ENCODE data around the gene TESPA1. TPM values are rescaled to one million over a fixed set of nuclear protein-coding genes. Genes with fewer than 3 reads are reported as not detected.

TESPA1 gene
- total RNA-seq, 1 donor from 2014 or later = 0.95 TPM

DNA sequence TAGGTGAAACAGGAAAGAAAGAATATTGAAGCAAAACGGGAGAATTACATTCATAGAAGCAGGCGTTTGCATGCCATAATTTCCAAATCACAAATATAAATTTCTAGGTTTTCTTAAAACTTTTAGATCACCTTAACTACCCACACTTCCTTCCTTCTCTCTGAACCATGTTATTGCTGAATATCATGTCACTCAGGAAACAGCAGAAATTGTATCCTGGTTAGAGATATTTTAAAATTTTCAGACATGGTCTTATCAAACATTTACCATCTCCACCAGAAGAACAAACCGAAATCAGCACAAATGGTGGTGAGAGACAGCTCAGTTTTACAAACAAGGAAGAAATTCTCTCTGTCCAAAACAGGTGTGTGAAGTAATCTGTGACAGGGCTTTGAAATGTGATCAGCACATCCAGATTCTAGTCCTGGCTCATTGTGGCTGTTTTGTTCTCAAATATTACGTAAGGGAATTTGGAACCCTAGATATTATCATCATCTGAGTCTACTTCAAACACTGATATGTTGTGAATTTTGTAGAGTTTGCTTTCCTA is 16.3 kb downstream of the TESPA1 start:
- Mint-ChIP-seq H3K36me3 (ENCODE audit: low read depth, unreplicated experiment) (no peaks in the 10 kb centered on the region), H3K27me3 (ENCODE audit: unreplicated experiment) (no peaks in the 10 kb centered on the region), H3K9me3 (ENCODE audit: unreplicated experiment) (no peaks in the 10 kb centered on the region), H3K4me1 (ENCODE audit: unreplicated experiment) (peaks cover 11% of the 10 kb centered on the region), H3K27ac (ENCODE audit: unreplicated experiment) (no peak overlapping the region), H3K4me3 (ENCODE audit: unreplicated experiment) (no peak overlapping the region)
- no peak for DNase-seq (ENCODE audit: low spot score)
- TF ChIP-seq, protein P1, sequence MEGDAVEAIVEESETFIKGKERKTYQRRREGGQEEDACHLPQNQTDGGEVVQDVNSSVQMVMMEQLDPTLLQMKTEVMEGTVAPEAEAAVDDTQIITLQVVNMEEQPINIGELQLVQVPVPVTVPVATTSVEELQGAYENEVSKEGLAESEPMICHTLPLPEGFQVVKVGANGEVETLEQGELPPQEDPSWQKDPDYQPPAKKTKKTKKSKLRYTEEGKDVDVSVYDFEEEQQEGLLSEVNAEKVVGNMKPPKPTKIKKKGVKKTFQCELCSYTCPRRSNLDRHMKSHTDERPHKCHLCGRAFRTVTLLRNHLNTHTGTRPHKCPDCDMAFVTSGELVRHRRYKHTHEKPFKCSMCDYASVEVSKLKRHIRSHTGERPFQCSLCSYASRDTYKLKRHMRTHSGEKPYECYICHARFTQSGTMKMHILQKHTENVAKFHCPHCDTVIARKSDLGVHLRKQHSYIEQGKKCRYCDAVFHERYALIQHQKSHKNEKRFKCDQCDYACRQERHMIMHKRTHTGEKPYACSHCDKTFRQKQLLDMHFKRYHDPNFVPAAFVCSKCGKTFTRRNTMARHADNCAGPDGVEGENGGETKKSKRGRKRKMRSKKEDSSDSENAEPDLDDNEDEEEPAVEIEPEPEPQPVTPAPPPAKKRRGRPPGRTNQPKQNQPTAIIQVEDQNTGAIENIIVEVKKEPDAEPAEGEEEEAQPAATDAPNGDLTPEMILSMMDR (IDR thresholded peaks at IDR 0.05; ENCODE audit: unreplicated experiment) = no peak

DNA sequence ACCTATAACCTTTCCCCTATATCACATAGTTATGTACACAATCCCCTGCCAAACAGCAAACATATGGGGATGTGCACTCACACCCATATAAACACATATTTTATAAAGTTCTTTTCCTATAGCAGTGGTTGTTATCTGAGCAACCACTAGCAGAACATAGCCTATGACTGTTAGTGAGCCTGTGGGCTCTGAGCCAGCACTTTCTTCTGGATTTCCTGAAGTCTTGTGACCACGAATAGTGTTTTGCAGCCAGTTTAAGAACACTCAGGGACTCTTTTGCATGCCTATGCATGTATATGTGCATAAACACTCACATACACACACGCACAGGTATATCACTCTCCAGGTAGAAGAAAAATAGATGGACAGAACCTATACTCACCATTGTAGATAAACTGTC is 17.1 kb downstream of the TESPA1 start:
- peaks cover 11% of the 10 kb centered on the region for H3K4me1 Mint-ChIP-seq (ENCODE audit: unreplicated experiment)
- TF ChIP-seq, protein P1 (IDR thresholded peaks at IDR 0.05; ENCODE audit: unreplicated experiment) = no peak
- H3K27ac Mint-ChIP-seq (ENCODE audit: unreplicated experiment) = no peak overlapping the region
- no peaks in the 10 kb centered on the region for H3K9me3 Mint-ChIP-seq (ENCODE audit: unreplicated experiment)
- no peaks in the 10 kb centered on the region for H3K27me3 Mint-ChIP-seq (ENCODE audit: unreplicated experiment)
- no peak overlapping the region for H3K4me3 Mint-ChIP-seq (ENCODE audit: unreplicated experiment)
- no peaks in the 10 kb centered on the region for H3K36me3 Mint-ChIP-seq (ENCODE audit: low read depth, unreplicated experiment)
- DNase-seq (ENCODE audit: low spot score) = no peak

DNA sequence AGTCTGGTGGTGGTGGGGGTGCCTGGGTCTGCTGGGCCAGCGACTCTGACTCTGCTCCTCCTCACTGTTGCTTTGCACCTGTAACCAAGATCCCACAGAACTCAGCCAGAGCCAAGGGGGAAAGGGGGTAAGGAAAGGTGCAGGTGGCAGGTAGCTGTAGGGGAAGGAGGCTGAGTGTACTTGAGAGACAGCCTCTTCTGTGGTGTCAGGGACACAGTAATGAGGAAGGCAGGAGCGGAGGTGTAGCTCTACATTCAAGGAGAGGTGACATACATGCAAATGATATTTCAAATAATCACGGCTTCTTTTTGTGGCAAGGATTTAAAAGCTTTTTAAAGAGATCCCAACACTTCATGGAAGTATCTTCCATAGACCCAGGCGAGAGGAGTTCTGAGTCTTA is 23.4 kb downstream of the TESPA1 start:
- Mint-ChIP-seq H3K4me1 (ENCODE audit: unreplicated experiment) (peaks cover 6% of the 10 kb centered on the region), H3K27ac (ENCODE audit: unreplicated experiment) (no peak overlapping the region), H3K4me3 (ENCODE audit: unreplicated experiment) (no peak overlapping the region), H3K36me3 (ENCODE audit: low read depth, unreplicated experiment) (no peaks in the 10 kb centered on the region), H3K9me3 (ENCODE audit: unreplicated experiment) (no peaks in the 10 kb centered on the region), H3K27me3 (ENCODE audit: unreplicated experiment) (no peaks in the 10 kb centered on the region)
- TF ChIP-seq, protein P1 (IDR thresholded peaks at IDR 0.05; ENCODE audit: unreplicated experiment) = no peak
- no peak for DNase-seq (ENCODE audit: low spot score)

DNA sequence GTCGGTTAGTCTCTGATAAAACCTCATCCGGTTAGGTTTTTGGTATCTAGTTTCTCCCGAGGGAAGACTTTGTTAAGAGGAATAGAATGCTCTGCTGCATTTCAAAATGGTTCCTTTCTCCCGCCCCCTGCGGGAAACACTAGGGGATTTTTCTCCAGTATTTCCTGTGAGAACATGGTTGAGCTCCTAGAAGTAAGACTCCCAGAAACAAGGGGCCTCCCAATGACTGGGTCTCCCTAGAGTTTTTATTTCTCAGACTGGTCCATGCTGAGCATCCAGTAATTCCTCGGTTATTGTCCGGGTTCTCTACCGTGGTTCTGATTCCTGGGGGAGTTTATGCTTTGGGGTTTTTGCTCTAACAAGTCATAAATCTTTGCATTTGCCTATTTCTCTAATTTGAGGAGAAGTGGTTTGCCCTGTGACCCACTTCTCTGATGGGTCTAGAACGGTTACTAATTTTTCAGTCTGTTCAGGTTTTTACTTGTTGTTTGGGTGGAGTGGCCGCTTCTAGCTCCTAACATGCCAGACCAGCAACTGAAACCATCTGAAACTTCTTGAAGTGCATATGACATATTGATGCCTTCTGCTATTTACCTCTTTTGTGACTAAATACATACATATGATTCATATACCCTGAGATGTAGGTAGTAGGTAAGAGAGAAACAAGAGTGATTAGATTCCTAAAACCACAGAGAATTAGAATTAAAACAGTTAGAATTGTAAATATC is 25.1 kb downstream of the TESPA1 start:
- peaks cover 6% of the 10 kb centered on the region for H3K4me1 Mint-ChIP-seq (ENCODE audit: unreplicated experiment)
- no peak for DNase-seq (ENCODE audit: low spot score)
- H3K4me3 Mint-ChIP-seq (ENCODE audit: unreplicated experiment) = no peak overlapping the region
- TF ChIP-seq, protein P1 (IDR thresholded peaks at IDR 0.05; ENCODE audit: unreplicated experiment) = no peak
- no peak overlapping the region for H3K27ac Mint-ChIP-seq (ENCODE audit: unreplicated experiment)
- H3K9me3 Mint-ChIP-seq (ENCODE audit: unreplicated experiment) = no peaks in the 10 kb centered on the region
- no peaks in the 10 kb centered on the region for H3K36me3 Mint-ChIP-seq (ENCODE audit: low read depth, unreplicated experiment)
- no peaks in the 10 kb centered on the region for H3K27me3 Mint-ChIP-seq (ENCODE audit: unreplicated experiment)

DNA sequence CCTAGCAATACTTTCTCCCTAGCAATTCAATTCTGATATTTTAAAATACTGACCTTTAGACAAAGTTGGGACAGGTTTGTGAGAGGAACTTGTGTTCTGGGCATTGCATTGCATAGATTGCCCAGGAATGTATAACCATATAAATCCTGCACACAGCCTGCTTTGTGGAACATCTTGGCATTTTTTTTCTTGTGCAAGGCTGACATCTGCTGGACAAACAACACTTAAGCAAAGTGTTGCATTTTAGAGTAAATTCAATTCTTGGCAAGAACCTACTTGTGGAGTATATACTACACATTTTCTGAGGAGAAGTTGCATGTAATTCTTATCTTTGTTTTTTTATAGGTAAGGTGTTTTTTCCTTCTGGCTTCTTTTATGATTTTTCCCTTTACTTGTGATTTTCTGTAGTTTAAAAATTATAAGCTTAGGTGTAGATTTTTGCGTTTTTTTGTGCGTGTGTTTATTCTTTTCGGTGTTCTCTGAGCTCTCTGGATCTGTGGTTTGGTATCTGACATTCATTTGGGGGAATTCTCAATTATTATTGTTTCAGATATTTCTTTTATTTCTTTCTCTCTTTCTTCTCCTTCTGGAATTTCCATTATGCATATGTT is 26.4 kb downstream of the TESPA1 start:
- no peak overlapping the region for H3K27ac Mint-ChIP-seq (ENCODE audit: unreplicated experiment)
- peaks cover 6% of the 10 kb centered on the region for H3K4me1 Mint-ChIP-seq (ENCODE audit: unreplicated experiment)
- H3K4me3 Mint-ChIP-seq (ENCODE audit: unreplicated experiment) = no peak overlapping the region
- TF ChIP-seq, protein P1 (IDR thresholded peaks at IDR 0.05; ENCODE audit: unreplicated experiment) = peak; percentile 74
- DNase-seq (ENCODE audit: low spot score) = peak; percentile 55
- no peaks in the 10 kb centered on the region for H3K36me3 Mint-ChIP-seq (ENCODE audit: low read depth, unreplicated experiment)
- no peaks in the 10 kb centered on the region for H3K27me3 Mint-ChIP-seq (ENCODE audit: unreplicated experiment)
- H3K9me3 Mint-ChIP-seq (ENCODE audit: unreplicated experiment) = no peaks in the 10 kb centered on the region
